H54 (cell line): ENCODE data around the gene NUMB.

Source experiments
- DNase-seq: peaks from one replicate; pipeline ENCODE4 v3.0.0; 2011; ENCODE audit warnings: low spot score, mixed read lengths; ENCODE audit not compliant: insufficient read length
- FAIRE-seq: peaks from 3 replicates; lab custom pipeline; 2011; peaks lifted over from hg19 to GRCh38; lab: Jason Lieb, UNC
- POLR2A ChIP-seq: IDR thresholded peaks from 2 replicates; pipeline ENCODE4 v1.6.1; 2011; ENCODE audit warnings: low read depth, mild to moderate bottlenecking, low read length

Gene NUMB

GRCh38 chr14:73289729-73290128, 168.6 kb downstream of the NUMB start:
- no peak for FAIRE-seq
- TF ChIP-seq POLR2A: no peak
- DNase-seq: no peak

GRCh38 chr14:73289308-73289707, 169.0 kb downstream of the NUMB start:
- FAIRE-seq (no peak), DNase-seq (no peak)
- TF ChIP-seq POLR2A: no peak

- no peak for FAIRE-seq
- no peak for TF ChIP-seq POLR2A
- no peak for DNase-seq
Observed at GRCh38 chr14:73287071-73287470, 171.3 kb downstream of the NUMB start.

GRCh38 chr14:73286598-73286997, 171.7 kb downstream of the NUMB start:
- FAIRE-seq: no peak
- TF ChIP-seq POLR2A: no peak
- DNase-seq: no peak

GRCh38 chr14:73285979-73286378, 172.4 kb downstream of the NUMB start:
- DNase-seq (no peak), FAIRE-seq (no peak)
- TF ChIP-seq POLR2A: no peak

- FAIRE-seq (no peak), DNase-seq (no peak)
- no peak for TF ChIP-seq POLR2A
Observed at GRCh38 chr14:73283608-73284379, 174.6 kb downstream of the NUMB start.

GRCh38 chr14:73280903-73281302, 177.4 kb downstream of the NUMB start:
- FAIRE-seq: no peak

GRCh38 chr14:73277376-73277775, 181.0 kb downstream of the NUMB start:
- FAIRE-seq (no peak), DNase-seq (no peak)
- TF ChIP-seq POLR2A: no peak

More at GRCh38 chr14:73280903-73281302, 177.4 kb downstream of the NUMB start:
- DNase-seq: no peak
- no peak for TF ChIP-seq POLR2A

GRCh38 chr14:73276836-73277235, 181.5 kb downstream of the NUMB start:
- TF ChIP-seq POLR2A: no peak
- no peak for DNase-seq
- no peak for FAIRE-seq

GRCh38 chr14:73273799-73274198, 184.5 kb downstream of the NUMB start:
- no peak for TF ChIP-seq POLR2A
- FAIRE-seq: no peak
- DNase-seq: no peak

- DNase-seq (no peak), FAIRE-seq (no peak)
- TF ChIP-seq POLR2A: no peak
Observed at GRCh38 chr14:73272393-73272792, 186.0 kb downstream of the NUMB start.

GRCh38 chr14:73269729-73270531, 188.4 kb downstream of the NUMB start:
- DNase-seq (no peak), FAIRE-seq (no peak)
- TF ChIP-seq POLR2A: no peak

- DNase-seq: no peak
- no peak for FAIRE-seq
- no peak for TF ChIP-seq POLR2A
Observed at GRCh38 chr14:73267474-73267873, 190.9 kb downstream of the NUMB start.

GRCh38 chr14:73266317-73266716, 192.0 kb downstream of the NUMB start:
- DNase-seq (no peak), FAIRE-seq (no peak)
- TF ChIP-seq POLR2A: no peak
